WTC11 (cell line): Measurements from ENCODE around the gene CACNA2D1. TPM values are rescaled to one million over a fixed set of nuclear protein-coding genes. Genes with fewer than 3 reads are reported as not detected.
A peak's percentile ranks its signal among the peaks of the same experiment; 100 is the strongest.

Source experiments
- ATAC-seq: fragments of 200-7000 bp; cut with Tn5 transposase; 2 replicates; pipeline ENCODE4 v1.10.0; 2021; ENCODE audit warnings: mild to moderate bottlenecking, moderate library complexity
- CTCF ChIA-PET: fragments of 300-600 bp; sonication (Branson Sonifier 250); formaldehyde crosslinking; loops from one replicate; lab custom pipeline; 2021; ENCODE audit warnings: antibody characterized with exemption; lab: Charles Lee
- POLR2A ChIA-PET: fragments of 350-600 bp; sonication (Branson Sonifier 250); formaldehyde crosslinking; loops from one replicate; lab custom pipeline; 2021; ENCODE audit warnings: antibody characterized with exemption; lab: Charles Lee
- DNase-seq: peaks from one replicate; pipeline ENCODE4 v3.0.0; 2021; ENCODE audit warnings: low spot score
- H3K27ac Mint-ChIP-seq: 2 replicates; pipeline ENCODE4 v1.8.0; 2021; ENCODE audit warnings: mixed read lengths
- H3K27me3 Mint-ChIP-seq: 2 replicates; pipeline ENCODE4 v1.8.0; 2021; ENCODE audit warnings: low read depth, mild to moderate bottlenecking, moderate library complexity, mixed read lengths
- H3K36me3 Mint-ChIP-seq: 2 replicates; pipeline ENCODE4 v1.8.0; 2021; ENCODE audit warnings: mixed read lengths
- H3K4me1 Mint-ChIP-seq: 2 replicates; pipeline ENCODE4 v1.8.0; 2022; ENCODE audit warnings: mixed read lengths
- H3K4me3 Mint-ChIP-seq: 2 replicates; pipeline ENCODE4 v1.8.0; 2021; ENCODE audit warnings: mild to moderate bottlenecking, moderate library complexity, mixed read lengths
- H3K9me3 Mint-ChIP-seq: 2 replicates; pipeline ENCODE4 v1.8.0; 2021; ENCODE audit warnings: mixed read lengths
- CDX4 ChIP-seq: fragments of 250-450 bp; sonication (Bioruptor Pico); IDR thresholded peaks from 2 replicates; pipeline ENCODE4 v1.9.0; 2021; ENCODE audit warnings: moderate library complexity, mild to moderate bottlenecking, inconsistent platforms, borderline replicate concordance
- CTCF ChIP-seq: fragments of 200-600 bp; IDR thresholded peaks from 2 replicates; pipeline ENCODE4 v1.8.0; 2022; ENCODE audit warnings: antibody characterized with exemption
- E2F1 ChIP-seq: sonication (generic); formaldehyde crosslinking; IDR thresholded peaks from 2 replicates; pipeline ENCODE4 v1.8.0; 2022; ENCODE audit warnings: mild to moderate bottlenecking, missing genetic modification reagents
- ERG ChIP-seq: fragments of 250-450 bp; sonication (Bioruptor Pico); IDR thresholded peaks from 2 replicates; pipeline ENCODE4 v1.8.0; 2021; ENCODE audit warnings: mild to moderate bottlenecking
- ETV6 ChIP-seq: sonication (generic); formaldehyde crosslinking; IDR thresholded peaks from 2 replicates; pipeline ENCODE4 v1.8.1; 2022; ENCODE audit warnings: mild to moderate bottlenecking, missing genetic modification reagents
- GABPB1 ChIP-seq: sonication (generic); formaldehyde crosslinking; IDR thresholded peaks from 2 replicates; pipeline ENCODE4 v1.8.1; 2023; ENCODE audit warnings: mild to moderate bottlenecking, missing genetic modification reagents
- GRHL2 ChIP-seq: fragments of 250-450 bp; sonication (Bioruptor Pico); IDR thresholded peaks from 2 replicates; pipeline ENCODE4 v1.8.0; 2022; ENCODE audit warnings: mild to moderate bottlenecking, moderate library complexity; ENCODE audit not compliant: insufficient replicate concordance, severe bottlenecking
- JAZF1 ChIP-seq: fragments of 250-450 bp; sonication (Bioruptor Pico); IDR thresholded peaks from 2 replicates; pipeline ENCODE4 v1.9.0; 2021; ENCODE audit warnings: moderate library complexity, mild to moderate bottlenecking, inconsistent platforms
- MYBL2 ChIP-seq: sonication (generic); formaldehyde crosslinking; IDR thresholded peaks from 2 replicates; pipeline ENCODE4 v1.8.1; 2023; ENCODE audit warnings: mild to moderate bottlenecking, moderate library complexity, missing genetic modification reagents
- NFE2L1 ChIP-seq: sonication (generic); formaldehyde crosslinking; IDR thresholded peaks from 2 replicates; pipeline ENCODE4 v1.8.1; 2023; ENCODE audit warnings: missing genetic modification reagents
- NFYB ChIP-seq: sonication (generic); formaldehyde crosslinking; conservative IDR thresholded peaks from 2 replicates; pipeline ENCODE4 v1.8.0; 2022; ENCODE audit warnings: low read depth, missing genetic modification reagents
- TEAD4 ChIP-seq: sonication (generic); formaldehyde crosslinking; IDR thresholded peaks from 2 replicates; pipeline ENCODE4 v1.8.0; 2022; ENCODE audit warnings: mild to moderate bottlenecking, missing genetic modification reagents
- USF1 ChIP-seq: sonication (generic); formaldehyde crosslinking; IDR thresholded peaks from 2 replicates; pipeline ENCODE4 v1.8.0; 2022; ENCODE audit warnings: mild to moderate bottlenecking, missing genetic modification reagents
- ZMAT4 ChIP-seq: fragments of 250-450 bp; sonication (Bioruptor Pico); IDR thresholded peaks from 2 replicates; pipeline ENCODE4 v1.9.0; 2021; ENCODE audit warnings: mild to moderate bottlenecking
- ZNF317 ChIP-seq: sonication (generic); formaldehyde crosslinking; IDR thresholded peaks from 2 replicates; pipeline ENCODE4 v1.8.1; 2023; ENCODE audit warnings: low read depth, mild to moderate bottlenecking, moderate library complexity, missing genetic modification reagents, borderline replicate concordance
- ZNF423 ChIP-seq: fragments of 250-450 bp; sonication (Bioruptor Pico); IDR thresholded peaks from 2 replicates; pipeline ENCODE4 v2.1.2; 2022; ENCODE audit warnings: mild to moderate bottlenecking, moderate library complexity
- ZNF425 ChIP-seq: fragments of 250-450 bp; sonication (Bioruptor Pico); conservative IDR thresholded peaks from 2 replicates; pipeline ENCODE4 v1.9.0; 2021; ENCODE audit warnings: mild to moderate bottlenecking
- ZSCAN18 ChIP-seq: fragments of 250-450 bp; sonication (Bioruptor Pico); IDR thresholded peaks from 2 replicates; pipeline ENCODE4 v2.1.2; 2022; ENCODE audit warnings: mild to moderate bottlenecking, moderate library complexity
- total RNA-seq: library from RNA; stranded (reverse); gene quantifications from 3 replicates; pipeline ENCODE4 v1.2.3, GENCODE V29; 2021

Gene CACNA2D1
- total RNA-seq, 1 experiment from 2014 or later = 33.3 TPM

GRCh38 chr7:82291931-82292330 lies 151.6 kb downstream of the CACNA2D1 start:
- Mint-ChIP-seq H3K36me3 (peaks cover 14% of the 10 kb centered on the region), H3K4me1 (peaks cover 27% of the 10 kb centered on the region), H3K27me3 (no peaks in the 10 kb centered on the region), H3K9me3 (peaks cover 9% of the 10 kb centered on the region), H3K27ac (no peak overlapping the region), H3K4me3 (no peak overlapping the region)
- no peak for ATAC-seq
- ChIA-PET CTCF (no interaction called here), POLR2A (no interaction called here)
- TF ChIP-seq CTCF (no peak), ZNF425 (CRISPR knock-in tag) (no peak), ZNF317 (CRISPR knock-in tag) (no peak), ZMAT4 (CRISPR knock-in tag) (no peak), TEAD4 (CRISPR knock-in tag) (no peak), GABPB1 (CRISPR knock-in tag) (no peak)
- no peak for DNase-seq

GRCh38 chr7:82289889-82290288 lies 153.7 kb downstream of the CACNA2D1 start:
- H3K36me3 Mint-ChIP-seq = peaks cover 14% of the 10 kb centered on the region

GRCh38 chr7:82289152-82289535 lies 154.4 kb downstream of the CACNA2D1 start:
- ChIA-PET POLR2A (no interaction called here), CTCF (no interaction called here)
- no peak for DNase-seq
- H3K9me3 Mint-ChIP-seq = peaks cover 9% of the 10 kb centered on the region
- peak overlapping the region; percentile 10; the same call in 1 of the 2 replicates for H3K4me3 Mint-ChIP-seq
- peaks cover 55% of the 10 kb centered on the region for H3K4me1 Mint-ChIP-seq
- no peaks in the 10 kb centered on the region for H3K27me3 Mint-ChIP-seq
- peak overlapping the region; percentile 41; the same call in 1 of the 2 replicates for H3K27ac Mint-ChIP-seq
- ATAC-seq = no peak
- peaks cover 14% of the 10 kb centered on the region for H3K36me3 Mint-ChIP-seq
- TF ChIP-seq ZNF423 (CRISPR knock-in tag) (no peak), NFE2L1 (CRISPR knock-in tag) (no peak), ZNF317 (CRISPR knock-in tag) (no peak), ETV6 (CRISPR knock-in tag) (no peak), ERG (no peak), MYBL2 (CRISPR knock-in tag) (no peak), CDX4 (CRISPR knock-in tag) (no peak), GRHL2 (CRISPR knock-in tag) (no peak)

More at GRCh38 chr7:82289889-82290288, 153.7 kb downstream of the CACNA2D1 start:
- TF ChIP-seq USF1 (CRISPR knock-in tag) = no peak
- TF ChIP-seq NFYB (CRISPR knock-in tag) = no peak
- no peak for TF ChIP-seq ZNF423 (CRISPR knock-in tag)
- no peak for TF ChIP-seq E2F1 (CRISPR knock-in tag)
- TF ChIP-seq JAZF1 (CRISPR knock-in tag) = no peak
- TF ChIP-seq ZSCAN18 (CRISPR knock-in tag) = no peak
- ChIA-PET CTCF (no interaction called here), POLR2A (no interaction called here)
- Mint-ChIP-seq H3K27me3 (no peaks in the 10 kb centered on the region), H3K9me3 (peaks cover 9% of the 10 kb centered on the region), H3K4me1 (peaks cover 48% of the 10 kb centered on the region), H3K4me3 (no peak overlapping the region), H3K27ac (peak overlapping the region; percentile 74; the same call in 1 of the 2 replicates)
- ATAC-seq = no peak
- DNase-seq = no peak
